ENCODE data around the gene UBE2QL1.

The UBE2QL1 gene

DNA sequence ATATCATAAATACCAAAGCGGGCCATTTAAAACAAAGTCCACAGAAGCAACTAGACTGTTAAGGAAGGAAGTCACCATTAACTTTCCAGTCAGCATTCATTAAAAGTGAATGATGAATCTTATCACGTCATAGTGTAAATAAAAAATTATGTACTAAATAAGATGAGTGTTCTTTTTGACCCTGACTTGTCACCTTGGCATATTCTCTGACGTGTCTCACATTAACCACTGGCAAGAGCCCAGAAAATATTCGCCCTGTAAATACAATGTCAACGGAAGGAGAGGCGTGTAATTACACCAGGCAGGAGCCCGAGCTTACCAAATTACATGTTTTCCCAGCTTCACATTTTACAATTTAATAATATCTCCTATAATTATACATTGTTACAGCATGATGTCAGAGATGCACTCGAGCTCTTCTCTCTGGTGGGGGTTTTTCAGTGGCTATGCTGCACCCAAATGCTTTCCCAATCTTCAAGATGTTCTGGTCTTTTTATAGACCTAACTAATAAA is 29.3 kb upstream of the UBE2QL1 start (continued):
- TF ChIP-seq, protein P1, sequence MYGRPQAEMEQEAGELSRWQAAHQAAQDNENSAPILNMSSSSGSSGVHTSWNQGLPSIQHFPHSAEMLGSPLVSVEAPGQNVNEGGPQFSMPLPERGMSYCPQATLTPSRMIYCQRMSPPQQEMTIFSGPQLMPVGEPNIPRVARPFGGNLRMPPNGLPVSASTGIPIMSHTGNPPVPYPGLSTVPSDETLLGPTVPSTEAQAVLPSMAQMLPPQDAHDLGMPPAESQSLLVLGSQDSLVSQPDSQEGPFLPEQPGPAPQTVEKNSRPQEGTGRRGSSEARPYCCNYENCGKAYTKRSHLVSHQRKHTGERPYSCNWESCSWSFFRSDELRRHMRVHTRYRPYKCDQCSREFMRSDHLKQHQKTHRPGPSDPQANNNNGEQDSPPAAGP (tag by site-specific recombination; IDR thresholded peaks at IDR 0.05) = peak; percentile 99
- TF ChIP-seq ZNF146 (tag by site-specific recombination; IDR thresholded peaks at IDR 0.05) = peak; percentile 40; the same call in 1 of the 2 replicates
- TF ChIP-seq ZNF529 (tag by site-specific recombination; IDR thresholded peaks at IDR 0.05; ENCODE audit: insufficient replicate concordance) = peak; percentile 76
- TF ChIP-seq RBAK (tag by site-specific recombination; IDR thresholded peaks at IDR 0.05) = no peak
- TF ChIP-seq ZNF561 (tag by site-specific recombination; IDR thresholded peaks at IDR 0.05; ENCODE audit: borderline replicate concordance) = peak; percentile 91
- TF ChIP-seq, protein P2, sequence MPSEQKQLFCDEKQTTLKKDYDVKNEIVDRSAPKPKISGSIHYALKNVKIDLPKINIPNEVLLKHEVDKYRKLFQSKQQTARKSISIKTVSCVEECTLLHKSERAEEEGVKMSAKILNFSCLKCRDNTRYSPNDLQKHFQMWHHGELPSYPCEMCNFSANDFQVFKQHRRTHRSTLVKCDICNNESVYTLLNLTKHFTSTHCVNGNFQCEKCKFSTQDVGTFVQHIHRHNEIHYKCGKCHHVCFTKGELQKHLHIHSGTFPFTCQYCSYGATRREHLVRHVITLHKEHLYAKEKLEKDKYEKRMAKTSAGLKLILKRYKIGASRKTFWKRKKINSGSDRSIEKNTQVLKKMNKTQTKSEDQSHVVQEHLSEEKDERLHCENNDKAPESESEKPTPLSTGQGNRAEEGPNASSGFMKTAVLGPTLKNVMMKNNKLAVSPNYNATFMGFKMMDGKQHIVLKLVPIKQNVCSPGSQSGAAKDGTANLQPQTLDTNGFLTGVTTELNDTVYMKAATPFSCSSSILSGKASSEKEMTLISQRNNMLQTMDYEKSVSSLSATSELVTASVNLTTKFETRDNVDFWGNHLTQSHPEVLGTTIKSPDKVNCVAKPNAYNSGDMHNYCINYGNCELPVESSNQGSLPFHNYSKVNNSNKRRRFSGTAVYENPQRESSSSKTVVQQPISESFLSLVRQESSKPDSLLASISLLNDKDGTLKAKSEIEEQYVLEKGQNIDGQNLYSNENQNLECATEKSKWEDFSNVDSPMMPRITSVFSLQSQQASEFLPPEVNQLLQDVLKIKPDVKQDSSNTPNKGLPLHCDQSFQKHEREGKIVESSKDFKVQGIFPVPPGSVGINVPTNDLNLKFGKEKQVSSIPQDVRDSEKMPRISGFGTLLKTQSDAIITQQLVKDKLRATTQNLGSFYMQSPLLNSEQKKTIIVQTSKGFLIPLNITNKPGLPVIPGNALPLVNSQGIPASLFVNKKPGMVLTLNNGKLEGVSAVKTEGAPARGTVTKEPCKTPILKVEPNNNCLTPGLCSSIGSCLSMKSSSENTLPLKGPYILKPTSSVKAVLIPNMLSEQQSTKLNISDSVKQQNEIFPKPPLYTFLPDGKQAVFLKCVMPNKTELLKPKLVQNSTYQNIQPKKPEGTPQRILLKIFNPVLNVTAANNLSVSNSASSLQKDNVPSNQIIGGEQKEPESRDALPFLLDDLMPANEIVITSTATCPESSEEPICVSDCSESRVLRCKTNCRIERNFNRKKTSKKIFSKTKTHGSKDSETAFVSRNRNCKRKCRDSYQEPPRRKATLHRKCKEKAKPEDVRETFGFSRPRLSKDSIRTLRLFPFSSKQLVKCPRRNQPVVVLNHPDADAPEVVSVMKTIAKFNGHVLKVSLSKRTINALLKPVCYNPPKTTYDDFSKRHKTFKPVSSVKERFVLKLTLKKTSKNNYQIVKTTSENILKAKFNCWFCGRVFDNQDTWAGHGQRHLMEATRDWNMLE (tag by site-specific recombination; conservative IDR thresholded peaks at IDR 0.05; ENCODE audit: low read depth) = peak; percentile 64
- peak; percentile 100 for TF ChIP-seq ZNF629 (tag by site-specific recombination; IDR thresholded peaks at IDR 0.05)
- peak; percentile 70 for TF ChIP-seq GLIS1 (tag by site-specific recombination; IDR thresholded peaks at IDR 0.05)
- peak; percentile 91 for TF ChIP-seq FEZF1 (tag by site-specific recombination; IDR thresholded peaks at IDR 0.05)
- peak; percentile 98 for TF ChIP-seq IKZF3 (tag by site-specific recombination; IDR thresholded peaks at IDR 0.05)
- peak; percentile 100 for TF ChIP-seq ZEB2 (tag by site-specific recombination; IDR thresholded peaks at IDR 0.05)
- peak; percentile 74 for TF ChIP-seq ZBTB17 (tag by site-specific recombination; IDR thresholded peaks at IDR 0.05)
- TF ChIP-seq ZBTB1 (tag by site-specific recombination; IDR thresholded peaks at IDR 0.05) = peak; percentile 91
- no peak for TF ChIP-seq ZFP41 (tag by site-specific recombination; IDR thresholded peaks at IDR 0.05; ENCODE audit: borderline replicate concordance)
- TF ChIP-seq ZBTB21 (tag by site-specific recombination; IDR thresholded peaks at IDR 0.05) = peak; percentile 97
- peak; percentile 35; the same call in 1 of the 2 replicates for TF ChIP-seq YY1 (tag by site-specific recombination; IDR thresholded peaks at IDR 0.05)
- TF ChIP-seq, protein P3, sequence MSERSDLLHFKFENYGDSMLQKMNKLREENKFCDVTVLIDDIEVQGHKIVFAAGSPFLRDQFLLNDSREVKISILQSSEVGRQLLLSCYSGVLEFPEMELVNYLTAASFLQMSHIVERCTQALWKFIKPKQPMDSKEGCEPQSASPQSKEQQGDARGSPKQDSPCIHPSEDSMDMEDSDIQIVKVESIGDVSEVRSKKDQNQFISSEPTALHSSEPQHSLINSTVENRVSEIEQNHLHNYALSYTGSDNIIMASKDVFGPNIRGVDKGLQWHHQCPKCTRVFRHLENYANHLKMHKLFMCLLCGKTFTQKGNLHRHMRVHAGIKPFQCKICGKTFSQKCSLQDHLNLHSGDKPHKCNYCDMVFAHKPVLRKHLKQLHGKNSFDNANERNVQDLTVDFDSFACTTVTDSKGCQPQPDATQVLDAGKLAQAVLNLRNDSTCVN (tag by site-specific recombination; optimal IDR thresholded peaks at IDR 0.05) = peak; percentile 27
- no peak for TF ChIP-seq ZNF777 (tag by site-specific recombination; IDR thresholded peaks at IDR 0.05; ENCODE audit: borderline replicate concordance)
- no peak for TF ChIP-seq ZNF132 (tag by site-specific recombination; IDR thresholded peaks at IDR 0.05; ENCODE audit: borderline replicate concordance)
- TF ChIP-seq, protein P4, sequence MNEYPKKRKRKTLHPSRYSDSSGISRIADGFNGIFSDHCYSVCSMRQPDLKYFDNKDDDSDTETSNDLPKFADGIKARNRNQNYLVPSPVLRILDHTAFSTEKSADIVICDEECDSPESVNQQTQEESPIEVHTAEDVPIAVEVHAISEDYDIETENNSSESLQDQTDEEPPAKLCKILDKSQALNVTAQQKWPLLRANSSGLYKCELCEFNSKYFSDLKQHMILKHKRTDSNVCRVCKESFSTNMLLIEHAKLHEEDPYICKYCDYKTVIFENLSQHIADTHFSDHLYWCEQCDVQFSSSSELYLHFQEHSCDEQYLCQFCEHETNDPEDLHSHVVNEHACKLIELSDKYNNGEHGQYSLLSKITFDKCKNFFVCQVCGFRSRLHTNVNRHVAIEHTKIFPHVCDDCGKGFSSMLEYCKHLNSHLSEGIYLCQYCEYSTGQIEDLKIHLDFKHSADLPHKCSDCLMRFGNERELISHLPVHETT (tag by site-specific recombination; IDR thresholded peaks at IDR 0.05) = peak; percentile 99
- TF ChIP-seq ZNF350 (tag by site-specific recombination; IDR thresholded peaks at IDR 0.05) = no peak
- TF ChIP-seq ZNF677 (tag by site-specific recombination; IDR thresholded peaks at IDR 0.05) = no peak
- peak; percentile 53; the same call in 1 of the 2 replicates for TF ChIP-seq ZNF341 (tag by site-specific recombination; IDR thresholded peaks at IDR 0.05; ENCODE audit: low read depth)
- TF ChIP-seq OSR2 (tag by site-specific recombination; IDR thresholded peaks at IDR 0.05) = peak; percentile 99
- TF ChIP-seq ZNF585B (tag by site-specific recombination; IDR thresholded peaks at IDR 0.05) = no peak
- TF ChIP-seq ZNF335 (tag by site-specific recombination; conservative IDR thresholded peaks at IDR 0.05) = peak; percentile 21
- 0 out of 2 replicates have a peak, but pooled peaks have one; percentile 22 for TF ChIP-seq ZNF600 (tag by site-specific recombination; IDR thresholded peaks at IDR 0.05)
- TF ChIP-seq, protein P5, sequence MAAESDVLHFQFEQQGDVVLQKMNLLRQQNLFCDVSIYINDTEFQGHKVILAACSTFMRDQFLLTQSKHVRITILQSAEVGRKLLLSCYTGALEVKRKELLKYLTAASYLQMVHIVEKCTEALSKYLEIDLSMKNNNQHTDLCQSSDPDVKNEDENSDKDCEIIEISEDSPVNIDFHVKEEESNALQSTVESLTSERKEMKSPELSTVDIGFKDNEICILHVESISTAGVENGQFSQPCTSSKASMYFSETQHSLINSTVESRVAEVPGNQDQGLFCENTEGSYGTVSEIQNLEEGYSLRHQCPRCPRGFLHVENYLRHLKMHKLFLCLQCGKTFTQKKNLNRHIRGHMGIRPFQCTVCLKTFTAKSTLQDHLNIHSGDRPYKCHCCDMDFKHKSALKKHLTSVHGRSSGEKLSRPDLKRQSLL (tag by site-specific recombination; IDR thresholded peaks at IDR 0.05) = no peak
- TF ChIP-seq, protein P6, sequence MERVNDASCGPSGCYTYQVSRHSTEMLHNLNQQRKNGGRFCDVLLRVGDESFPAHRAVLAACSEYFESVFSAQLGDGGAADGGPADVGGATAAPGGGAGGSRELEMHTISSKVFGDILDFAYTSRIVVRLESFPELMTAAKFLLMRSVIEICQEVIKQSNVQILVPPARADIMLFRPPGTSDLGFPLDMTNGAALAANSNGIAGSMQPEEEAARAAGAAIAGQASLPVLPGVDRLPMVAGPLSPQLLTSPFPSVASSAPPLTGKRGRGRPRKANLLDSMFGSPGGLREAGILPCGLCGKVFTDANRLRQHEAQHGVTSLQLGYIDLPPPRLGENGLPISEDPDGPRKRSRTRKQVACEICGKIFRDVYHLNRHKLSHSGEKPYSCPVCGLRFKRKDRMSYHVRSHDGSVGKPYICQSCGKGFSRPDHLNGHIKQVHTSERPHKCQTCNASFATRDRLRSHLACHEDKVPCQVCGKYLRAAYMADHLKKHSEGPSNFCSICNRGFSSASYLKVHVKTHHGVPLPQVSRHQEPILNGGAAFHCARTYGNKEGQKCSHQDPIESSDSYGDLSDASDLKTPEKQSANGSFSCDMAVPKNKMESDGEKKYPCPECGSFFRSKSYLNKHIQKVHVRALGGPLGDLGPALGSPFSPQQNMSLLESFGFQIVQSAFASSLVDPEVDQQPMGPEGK (tag by site-specific recombination; IDR thresholded peaks at IDR 0.05) = peak; percentile 14; the same call in 1 of the 2 replicates

All from HEK293 (cell line).